ENCODE data around the gene NPC2. TPM values are rescaled to one million over a fixed set of nuclear protein-coding genes. Genes with fewer than 3 reads are reported as not detected.
A peak's percentile ranks its signal among the peaks of the same experiment; 100 is the strongest.

Gene NPC2
- total and polyA plus RNA-seq, 9 of the 15 experiments (the other 6 are each of a cell fraction or from before 2014, with no cell fraction given) = 16.6 to 74.1 (median 32.6) TPM

DNA sequence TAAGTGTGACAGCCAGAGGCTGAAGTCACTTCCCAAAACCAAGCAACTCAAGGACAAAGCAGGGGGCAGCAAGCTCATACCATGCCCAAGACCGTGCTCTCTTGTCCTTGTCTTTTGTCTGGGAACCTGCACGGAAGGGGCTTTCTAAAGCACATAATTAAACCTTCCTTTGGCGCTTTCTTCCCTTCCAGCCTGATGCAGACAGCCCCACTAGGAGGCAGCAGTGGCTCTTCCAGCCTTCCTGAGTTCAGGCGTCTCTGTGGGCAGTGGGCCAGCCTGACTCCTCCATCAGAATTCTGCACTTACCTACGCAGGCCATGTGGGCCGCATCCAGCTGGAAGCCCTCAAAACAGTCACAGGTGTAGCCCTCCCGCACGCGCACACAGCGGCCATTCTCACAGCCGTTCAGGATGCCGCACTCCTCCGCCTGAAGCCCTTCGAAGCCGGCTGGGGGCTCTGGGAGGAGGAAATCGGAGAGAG, 8.1 kb upstream of the NPC2 start:
- peak; percentile 48 for FAIRE-seq
- in situ Hi-C loops (cut with MboI) = no loop called here
- H3K4me1 ChIP-seq (replicated peaks in 1 of 2; ENCODE audit: control insufficient read depth in 2 of 2, insufficient read depth in 2 of 2, low read length in 2 of 2) = peaks cover 0 to 7% of the 10 kb centered on the region in 2 experiments; a peak in 1 of 5 replicates
- ATAC-seq = peak; percentile 89
- H3K4me2 ChIP-seq (ENCODE audit: insufficient read depth, low read length) = no peak overlapping the region
- peak; percentile 19 to 60 (median 32) for DNase-seq (ENCODE audit: extremely low read depth in 1 of 4, low spot score in 3 of 4)
- H3K27me3 ChIP-seq (ENCODE audit: control insufficient read depth in 2 of 2, insufficient read depth in 2 of 2, low read length in 2 of 2) = peaks cover 0 to 23% of the 10 kb centered on the region in 2 experiments; a peak in 2 of 5 replicates
- H3K9me1 ChIP-seq (ENCODE audit: control insufficient read depth, insufficient read depth, low read length) = no peaks in the 10 kb centered on the region
- no peak overlapping the region for H3K4me3 ChIP-seq
- CTCF ChIA-PET (ENCODE audit: low intra/inter-chr PET ratio) = interaction anchor here (1.3 kb wide), 1 partner anchor 303 kb away, joined by 4 read pairs; no protein-coding TSS in a partner anchor
- 39% methylated on average over 12 of the region's 16 CpGs for WGBS (ENCODE audit: insufficient coverage, low coverage, missing lambda C conversion rate)
- BruUV-seq (replicated peaks) = no TSS peak
- POLR2A ChIA-PET = no interaction called here
- no peak overlapping the region for H3K9ac ChIP-seq (ENCODE audit: insufficient read depth in 1 of 2, low read depth in 2 of 2, low read length in 2 of 2)
- H2AFZ ChIP-seq (ENCODE audit: low read depth, low read length) = no peak overlapping the region
- no peaks in the 10 kb centered on the region; the same call in 1 of the 2 replicates for H4K20me1 ChIP-seq (replicated peaks; ENCODE audit: control insufficient read depth, insufficient read depth, low read length)
- H3K9me3 ChIP-seq (replicated peaks; ENCODE audit: control insufficient read depth, insufficient read depth, low read depth, low read length) = no peaks in the 10 kb centered on the region
- intact Hi-C loops (cut with micrococcal nuclease) = loop anchor here (5.0 kb wide), 1 partner anchor 301 kb away; no protein-coding TSS in a partner anchor
- no peak overlapping the region for H3K27ac ChIP-seq (ENCODE audit: extremely low read depth, low read depth, low read length)
- no peaks in the 10 kb centered on the region for H3K79me2 ChIP-seq (ENCODE audit: control insufficient read depth, insufficient read depth, low read length)
- H3K36me3 ChIP-seq (ENCODE audit: control insufficient read depth, insufficient read depth, low read length) = no peaks in the 10 kb centered on the region
- no peak for TF ChIP-seq DMBX1 (CRISPR knock-in tag; IDR thresholded peaks at IDR 0.05; ENCODE audit: borderline replicate concordance)
- TF ChIP-seq ZNF780A (CRISPR knock-in tag; IDR thresholded peaks at IDR 0.05) = no peak
- TF ChIP-seq ZNF316 (IDR thresholded peaks at IDR 0.05) = no peak
- TF ChIP-seq CBX3 (IDR thresholded peaks at IDR 0.05; ENCODE audit: borderline replicate concordance in 1 of 2, low read length in 2 of 2) = no peak
- TF ChIP-seq, protein P1, sequence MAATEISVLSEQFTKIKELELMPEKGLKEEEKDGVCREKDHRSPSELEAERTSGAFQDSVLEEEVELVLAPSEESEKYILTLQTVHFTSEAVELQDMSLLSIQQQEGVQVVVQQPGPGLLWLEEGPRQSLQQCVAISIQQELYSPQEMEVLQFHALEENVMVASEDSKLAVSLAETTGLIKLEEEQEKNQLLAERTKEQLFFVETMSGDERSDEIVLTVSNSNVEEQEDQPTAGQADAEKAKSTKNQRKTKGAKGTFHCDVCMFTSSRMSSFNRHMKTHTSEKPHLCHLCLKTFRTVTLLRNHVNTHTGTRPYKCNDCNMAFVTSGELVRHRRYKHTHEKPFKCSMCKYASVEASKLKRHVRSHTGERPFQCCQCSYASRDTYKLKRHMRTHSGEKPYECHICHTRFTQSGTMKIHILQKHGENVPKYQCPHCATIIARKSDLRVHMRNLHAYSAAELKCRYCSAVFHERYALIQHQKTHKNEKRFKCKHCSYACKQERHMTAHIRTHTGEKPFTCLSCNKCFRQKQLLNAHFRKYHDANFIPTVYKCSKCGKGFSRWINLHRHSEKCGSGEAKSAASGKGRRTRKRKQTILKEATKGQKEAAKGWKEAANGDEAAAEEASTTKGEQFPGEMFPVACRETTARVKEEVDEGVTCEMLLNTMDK (IDR thresholded peaks at IDR 0.05; ENCODE audit: borderline replicate concordance, insufficient read depth, low read depth, low read length, poor library complexity, severe bottlenecking) = peak; percentile 15
- TF ChIP-seq EWSR1 (IDR thresholded peaks at IDR 0.05; ENCODE audit: borderline replicate concordance, low read depth, partially characterized antibody) = no peak
- no peak for TF ChIP-seq MTF1 (CRISPR knock-in tag; IDR thresholded peaks at IDR 0.05; ENCODE audit: borderline replicate concordance)
- TF ChIP-seq, protein P2, sequence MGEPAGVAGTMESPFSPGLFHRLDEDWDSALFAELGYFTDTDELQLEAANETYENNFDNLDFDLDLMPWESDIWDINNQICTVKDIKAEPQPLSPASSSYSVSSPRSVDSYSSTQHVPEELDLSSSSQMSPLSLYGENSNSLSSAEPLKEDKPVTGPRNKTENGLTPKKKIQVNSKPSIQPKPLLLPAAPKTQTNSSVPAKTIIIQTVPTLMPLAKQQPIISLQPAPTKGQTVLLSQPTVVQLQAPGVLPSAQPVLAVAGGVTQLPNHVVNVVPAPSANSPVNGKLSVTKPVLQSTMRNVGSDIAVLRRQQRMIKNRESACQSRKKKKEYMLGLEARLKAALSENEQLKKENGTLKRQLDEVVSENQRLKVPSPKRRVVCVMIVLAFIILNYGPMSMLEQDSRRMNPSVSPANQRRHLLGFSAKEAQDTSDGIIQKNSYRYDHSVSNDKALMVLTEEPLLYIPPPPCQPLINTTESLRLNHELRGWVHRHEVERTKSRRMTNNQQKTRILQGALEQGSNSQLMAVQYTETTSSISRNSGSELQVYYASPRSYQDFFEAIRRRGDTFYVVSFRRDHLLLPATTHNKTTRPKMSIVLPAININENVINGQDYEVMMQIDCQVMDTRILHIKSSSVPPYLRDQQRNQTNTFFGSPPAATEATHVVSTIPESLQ (CRISPR knock-in tag; IDR thresholded peaks at IDR 0.05) = no peak
- TF ChIP-seq TARDBP (IDR thresholded peaks at IDR 0.05) = no peak
- peak; percentile 65 for TF ChIP-seq NFIC (IDR thresholded peaks at IDR 0.05)
- TF ChIP-seq GTF2A2 (tag; IDR thresholded peaks at IDR 0.05) = no peak

Measured in K562 (cell line).